Measurements from ENCODE around the gene SIGLEC12. TPM values are rescaled to one million over a fixed set of nuclear protein-coding genes. Genes with fewer than 3 reads are reported as not detected.

Gene SIGLEC12
- total and polyA plus RNA-seq, 9 of the 15 experiments (the other 6 are each of a cell fraction or from before 2014, with no cell fraction given) = 0.08 to 1.3 (median 0.54) TPM

DNA sequence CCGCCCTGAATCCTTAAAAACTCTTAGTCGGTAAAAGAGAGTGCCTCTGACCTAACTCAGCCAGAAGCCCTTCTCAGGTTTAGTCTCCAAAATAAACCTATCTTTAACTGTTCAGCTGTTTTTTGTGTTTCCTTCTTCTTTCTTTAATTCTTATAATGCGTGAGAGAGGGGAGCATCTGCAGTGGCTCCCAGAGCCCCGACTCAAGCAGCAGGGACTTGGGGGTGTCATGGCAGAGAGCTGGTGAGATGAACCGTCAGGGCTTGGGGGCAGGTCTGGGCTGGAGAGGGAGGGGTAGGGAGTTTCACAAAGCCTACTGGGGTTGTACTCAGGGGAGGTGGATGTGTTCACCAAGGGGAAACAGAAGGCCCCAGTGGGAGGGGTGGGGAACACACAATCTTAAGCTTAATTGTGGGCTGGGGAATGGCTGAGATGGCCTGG is 46.6 kb upstream of the SIGLEC12 start (continued):
- no peak for TF ChIP-seq ZNF518B (CRISPR knock-in tag; IDR thresholded peaks at IDR 0.05)
- no peak for TF ChIP-seq SRSF3 (IDR thresholded peaks at IDR 0.05; ENCODE audit: insufficient read depth, low read length)
- TF ChIP-seq, protein P1, sequence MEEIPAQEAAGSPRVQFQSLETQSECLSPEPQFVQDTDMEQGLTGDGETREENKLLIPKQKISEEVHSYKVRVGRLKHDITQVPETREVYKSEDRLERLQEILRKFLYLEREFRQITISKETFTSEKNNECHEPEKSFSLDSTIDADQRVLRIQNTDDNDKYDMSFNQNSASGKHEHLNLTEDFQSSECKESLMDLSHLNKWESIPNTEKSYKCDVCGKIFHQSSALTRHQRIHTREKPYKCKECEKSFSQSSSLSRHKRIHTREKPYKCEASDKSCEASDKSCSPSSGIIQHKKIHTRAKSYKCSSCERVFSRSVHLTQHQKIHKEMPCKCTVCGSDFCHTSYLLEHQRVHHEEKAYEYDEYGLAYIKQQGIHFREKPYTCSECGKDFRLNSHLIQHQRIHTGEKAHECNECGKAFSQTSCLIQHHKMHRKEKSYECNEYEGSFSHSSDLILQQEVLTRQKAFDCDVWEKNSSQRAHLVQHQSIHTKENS (CRISPR knock-in tag; IDR thresholded peaks at IDR 0.05) = peak; percentile 76; the same call in 1 of the 2 replicates
- no peak for TF ChIP-seq ZNF586 (CRISPR knock-in tag; conservative IDR thresholded peaks at IDR 0.05)
- no peak for TF ChIP-seq ZSCAN29 (IDR thresholded peaks at IDR 0.05)
- no peak for TF ChIP-seq MAZ (CRISPR knock-in tag; conservative IDR thresholded peaks at IDR 0.05 in 1 of 2, IDR thresholded peaks at IDR 0.05 in 1 of 2)
- TF ChIP-seq, protein P2, sequence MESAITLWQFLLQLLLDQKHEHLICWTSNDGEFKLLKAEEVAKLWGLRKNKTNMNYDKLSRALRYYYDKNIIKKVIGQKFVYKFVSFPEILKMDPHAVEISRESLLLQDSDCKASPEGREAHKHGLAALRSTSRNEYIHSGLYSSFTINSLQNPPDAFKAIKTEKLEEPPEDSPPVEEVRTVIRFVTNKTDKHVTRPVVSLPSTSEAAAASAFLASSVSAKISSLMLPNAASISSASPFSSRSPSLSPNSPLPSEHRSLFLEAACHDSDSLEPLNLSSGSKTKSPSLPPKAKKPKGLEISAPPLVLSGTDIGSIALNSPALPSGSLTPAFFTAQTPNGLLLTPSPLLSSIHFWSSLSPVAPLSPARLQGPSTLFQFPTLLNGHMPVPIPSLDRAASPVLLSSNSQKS (CRISPR knock-in tag; IDR thresholded peaks at IDR 0.05) = no peak
- peak; percentile 65; the same call in 1 of the 2 replicates for TF ChIP-seq HIVEP1 (CRISPR knock-in tag; IDR thresholded peaks at IDR 0.05)
- peak; percentile 7; the same call in 1 of the 2 replicates for TF ChIP-seq DMBX1 (CRISPR knock-in tag; IDR thresholded peaks at IDR 0.05; ENCODE audit: borderline replicate concordance)
- TF ChIP-seq, protein P3, sequence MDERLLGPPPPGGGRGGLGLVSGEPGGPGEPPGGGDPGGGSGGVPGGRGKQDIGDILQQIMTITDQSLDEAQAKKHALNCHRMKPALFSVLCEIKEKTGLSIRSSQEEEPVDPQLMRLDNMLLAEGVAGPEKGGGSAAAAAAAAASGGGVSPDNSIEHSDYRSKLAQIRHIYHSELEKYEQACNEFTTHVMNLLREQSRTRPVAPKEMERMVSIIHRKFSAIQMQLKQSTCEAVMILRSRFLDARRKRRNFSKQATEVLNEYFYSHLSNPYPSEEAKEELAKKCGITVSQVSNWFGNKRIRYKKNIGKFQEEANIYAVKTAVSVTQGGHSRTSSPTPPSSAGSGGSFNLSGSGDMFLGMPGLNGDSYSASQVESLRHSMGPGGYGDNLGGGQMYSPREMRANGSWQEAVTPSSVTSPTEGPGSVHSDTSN (CRISPR knock-in tag; IDR thresholded peaks at IDR 0.05; ENCODE audit: low read depth) = no peak
- TF ChIP-seq, protein P3 (tag; conservative IDR thresholded peaks at IDR 0.05; ENCODE audit: low read depth) = no peak
- TF ChIP-seq, protein P4, sequence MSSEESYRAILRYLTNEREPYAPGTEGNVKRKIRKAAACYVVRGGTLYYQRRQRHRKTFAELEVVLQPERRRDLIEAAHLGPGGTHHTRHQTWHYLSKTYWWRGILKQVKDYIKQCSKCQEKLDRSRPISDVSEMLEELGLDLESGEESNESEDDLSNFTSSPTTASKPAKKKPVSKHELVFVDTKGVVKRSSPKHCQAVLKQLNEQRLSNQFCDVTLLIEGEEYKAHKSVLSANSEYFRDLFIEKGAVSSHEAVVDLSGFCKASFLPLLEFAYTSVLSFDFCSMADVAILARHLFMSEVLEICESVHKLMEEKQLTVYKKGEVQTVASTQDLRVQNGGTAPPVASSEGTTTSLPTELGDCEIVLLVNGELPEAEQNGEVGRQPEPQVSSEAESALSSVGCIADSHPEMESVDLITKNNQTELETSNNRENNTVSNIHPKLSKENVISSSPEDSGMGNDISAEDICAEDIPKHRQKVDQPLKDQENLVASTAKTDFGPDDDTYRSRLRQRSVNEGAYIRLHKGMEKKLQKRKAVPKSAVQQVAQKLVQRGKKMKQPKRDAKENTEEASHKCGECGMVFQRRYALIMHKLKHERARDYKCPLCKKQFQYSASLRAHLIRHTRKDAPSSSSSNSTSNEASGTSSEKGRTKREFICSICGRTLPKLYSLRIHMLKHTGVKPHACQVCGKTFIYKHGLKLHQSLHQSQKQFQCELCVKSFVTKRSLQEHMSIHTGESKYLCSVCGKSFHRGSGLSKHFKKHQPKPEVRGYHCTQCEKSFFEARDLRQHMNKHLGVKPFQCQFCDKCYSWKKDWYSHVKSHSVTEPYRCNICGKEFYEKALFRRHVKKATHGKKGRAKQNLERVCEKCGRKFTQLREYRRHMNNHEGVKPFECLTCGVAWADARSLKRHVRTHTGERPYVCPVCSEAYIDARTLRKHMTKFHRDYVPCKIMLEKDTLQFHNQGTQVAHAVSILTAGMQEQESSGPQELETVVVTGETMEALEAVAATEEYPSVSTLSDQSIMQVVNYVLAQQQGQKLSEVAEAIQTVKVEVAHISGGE (CRISPR knock-in tag; IDR thresholded peaks at IDR 0.05) = no peak

Measured in K562 (cell line).